K562 (cell line): ENCODE measurements around the gene SLC16A9. TPM values are rescaled to one million over a fixed set of nuclear protein-coding genes. Genes with fewer than 3 reads are reported as not detected.
A peak's percentile ranks its signal among the peaks of the same experiment; 100 is the strongest.

Experiments
- BCLAF1 ChIP-seq, 2 experiments: fragments of 450-650 bp in 1 of 2; IDR thresholded peaks; 2 replicates each; pipeline ENCODE4 v1.6.1; 2011 to 2017; ENCODE audit warnings: low read depth in 2 of 2, antibody characterized with exemption in 1 of 2, borderline replicate concordance in 1 of 2, low read length in 1 of 2, mild to moderate bottlenecking in 1 of 2, mixed read lengths in 1 of 2; ENCODE audit not compliant: control insufficient read depth in 1 of 2
- CBFA2T2 ChIP-seq: fragments of 450-650 bp; conservative IDR thresholded peaks from 2 replicates; pipeline ENCODE4 v1.6.1; 2017; ENCODE audit warnings: mild to moderate bottlenecking
- CC2D1A ChIP-seq: fragments of 450-650 bp; IDR thresholded peaks from 2 replicates; pipeline ENCODE4 v1.6.1; 2017; ENCODE audit warnings: mild to moderate bottlenecking
- E2F5 ChIP-seq: sonication (generic); formaldehyde crosslinking; IDR thresholded peaks from 2 replicates; pipeline ENCODE4 v1.8.0; 2022; ENCODE audit warnings: mild to moderate bottlenecking, missing genetic modification reagents
- HMBOX1 ChIP-seq: sonication (generic); IDR thresholded peaks from 2 replicates; pipeline ENCODE4 v1.6.1; 2016
- ILK ChIP-seq: fragments of 450-650 bp; IDR thresholded peaks from 2 replicates; pipeline ENCODE4 v1.6.1; 2016; ENCODE audit warnings: missing genetic modification characterization, low read depth, mild to moderate bottlenecking, missing compliant biosample characterization, moderate library complexity, borderline replicate concordance
- KLF16 ChIP-seq: IDR thresholded peaks from 2 replicates; pipeline ENCODE4 v1.6.1; 2016; ENCODE audit warnings: antibody characterized with exemption
- MAFK ChIP-seq: IDR thresholded peaks from 2 replicates; pipeline ENCODE4 v1.6.1; 2011; ENCODE audit warnings: low read length, improper control_type of control experiment
- MEIS2 ChIP-seq: fragments of 450-650 bp; IDR thresholded peaks from 2 replicates; pipeline ENCODE4 v1.6.1; 2014; ENCODE audit warnings: mild to moderate bottlenecking; ENCODE audit not compliant: partially characterized antibody
- MTA2 ChIP-seq: fragments of 450-650 bp; IDR thresholded peaks from 2 replicates; pipeline ENCODE4 v1.6.1; 2016; ENCODE audit warnings: low read depth
- NFE2L1 ChIP-seq: fragments of 450-650 bp; IDR thresholded peaks from 2 replicates; pipeline ENCODE4 v1.6.1; 2016; ENCODE audit warnings: missing genetic modification characterization, low read depth, mild to moderate bottlenecking, missing compliant biosample characterization, moderate library complexity, borderline replicate concordance
- POLR2AphosphoS5 ChIP-seq: IDR thresholded peaks from 2 replicates; pipeline ENCODE4 v1.6.1; 2011; ENCODE audit warnings: mild to moderate bottlenecking, low read depth, low read length, moderate library complexity; ENCODE audit not compliant: control insufficient read depth, insufficient read depth
- SLC30A9 ChIP-seq: fragments of 250-450 bp; sonication (Bioruptor Pico); IDR thresholded peaks from 2 replicates; pipeline ENCODE4 v1.8.0; 2022; ENCODE audit warnings: mild to moderate bottlenecking, moderate library complexity
- THRA ChIP-seq: fragments of 450-650 bp; IDR thresholded peaks from 2 replicates; pipeline ENCODE4 v1.6.1; 2017; ENCODE audit warnings: mild to moderate bottlenecking, moderate library complexity
- USF2 ChIP-seq: sonication (generic); formaldehyde crosslinking; IDR thresholded peaks from 2 replicates; pipeline ENCODE4 v1.5.0; 2020; ENCODE audit warnings: missing genetic modification reagents
- ZBTB17 ChIP-seq: fragments of 450-650 bp; formaldehyde crosslinking; IDR thresholded peaks from 2 replicates; pipeline ENCODE4 v1.4.0; 2020; ENCODE audit warnings: mild to moderate bottlenecking
- ZNF197 ChIP-seq: fragments of 200-800 bp; sonication (Bioruptor generic); IDR thresholded peaks from 2 replicates; pipeline ENCODE4 v1.6.1; 2016; ENCODE audit warnings: low read depth, missing genetic modification characterization, missing compliant biosample characterization
- ZNF277 ChIP-seq: fragments of 250-450 bp; sonication (Bioruptor Pico); IDR thresholded peaks from 2 replicates; pipeline ENCODE4 v1.8.0; 2022; ENCODE audit warnings: inconsistent platforms, mild to moderate bottlenecking, moderate library complexity, borderline replicate concordance
- ZNF717 ChIP-seq: fragments of 250-450 bp; sonication (Bioruptor Pico); IDR thresholded peaks from 2 replicates; pipeline ENCODE4 v1.5.0; 2021
- ZSCAN32 ChIP-seq: fragments of 450-650 bp; formaldehyde crosslinking; IDR thresholded peaks from 2 replicates; pipeline ENCODE4 v1.4.0; 2020; ENCODE audit warnings: mild to moderate bottlenecking, moderate library complexity
- polyA plus RNA-seq, 8 experiments: library from polyadenylated mRNA; depleted of rRNA in 4 of 8; stranded (reverse) in 5 of 8; unstranded in 3 of 8; fragments of >200 nt; fragmentation: Nextera tagmentation in 2 of 8; fragmentation: Illumina TruSeq in 1 of 8; extraction: Ambion mirVana in 2 of 8; extraction: Trizol in 1 of 8; gene quantifications; 2 replicates each; pipeline versions ENCODE4 v1.2.1 to v1.2.3, GENCODE V29; 2011 to 2014; ENCODE audit warnings: inconsistent platforms in 1 of 8, missing spikeins in 1 of 8
- total RNA-seq, 7 experiments: library from RNA; depleted of rRNA in 6 of 7; stranded (reverse); fragments of >200 nt in 6 of 7; fragmentation: Illumina TruSeq in 2 of 7; extraction: Trizol in 2 of 7; gene quantifications; 2 replicates each; pipeline versions ENCODE4 v1.2.1 to v1.2.3, GENCODE V29; 2011 to 2021; ENCODE audit warnings: low replicate concordance in 1 of 7

The SLC16A9 gene
- total and polyA plus RNA-seq, 9 of the 15 experiments (the other 6 are each of a cell fraction or from before 2014, with no cell fraction given): 0.90 to 6.4 (median 2.1) TPM

- TF ChIP-seq HMBOX1 (peak; percentile 83), BCLAF1 (IDR thresholded peaks at IDR 0.05; ENCODE audit: borderline replicate concordance in 1 of 2, control insufficient read depth in 1 of 2, low read depth in 2 of 2, low read length in 1 of 2) (no peak), MAFK (peak; percentile 59; the same call in 1 of the 2 replicates), POLR2AphosphoS5 (peak; percentile 42; the same call in 1 of the 2 replicates), MTA2 (peak; percentile 56), USF2 (no peak), THRA (no peak), MEIS2 (peak; percentile 43), NFE2L1 (tag) (peak; percentile 56; the same call in 1 of the 2 replicates), ZNF197 (CRISPR knock-in tag) (no peak), SLC30A9 (CRISPR knock-in tag) (no peak), ILK (tag) (no peak), CBFA2T2 (peak; percentile 78), ZNF717 (CRISPR knock-in tag) (no peak), KLF16 (peak; percentile 37; the same call in 1 of the 2 replicates), ZBTB17 (CRISPR knock-in tag) (no peak; the same call in 1 of the 2 replicates), ZSCAN32 (CRISPR knock-in tag) (no peak), E2F5 (CRISPR knock-in tag) (no peak), ZNF277 (CRISPR knock-in tag) (no peak), CC2D1A (no peak)
Measured at GRCh38 chr10:59713196-59713821, 3.7 kb upstream of the SLC16A9 start (continued).
